ENCODE measurements around the gene TKTL2.
A peak's percentile ranks its signal among the peaks of the same experiment; 100 is the strongest.

GRCh38 chr4:163484906-163485305, 11.4 kb upstream of the TKTL2 start:
- TF ChIP-seq REST (IDR thresholded peaks at IDR 0.05; ENCODE audit: insufficient read depth in 1 of 2, low read depth in 2 of 2, low read length in 1 of 2), result no peak
- peak; percentile 65 for TF ChIP-seq CTCF (IDR thresholded peaks at IDR 0.05)

Data from Panc1 (cell line).